PC-3 (cell line): ENCODE results near the gene DRC3. TPM values are rescaled to one million over a fixed set of nuclear protein-coding genes. Genes with fewer than 3 reads are reported as not detected.

ENCODE experiments used
- ATAC-seq: fragments of 200-7000 bp; cut with Tn5 transposase; 2 replicates; pipeline ENCODE4 v1.9.1; 2020; ENCODE audit warnings: mild to moderate bottlenecking, moderate library complexity
- BruUV-seq: library from RNA; stranded (reverse); fragments of 400-500 nt; replicated peaks from 2 replicates; lab custom pipeline; 2021; lab: Mats Ljungman, UMichigan
- CTCF ChIA-PET: fragments of 300-600 bp; sonication (Branson Sonifier 250); formaldehyde crosslinking; loops from one replicate; lab custom pipeline; 2022; ENCODE audit warnings: antibody characterized with exemption; lab: Charles Lee
- POLR2A ChIA-PET: fragments of 300-600 bp; sonication (Branson Sonifier 250); formaldehyde crosslinking; loops from one replicate; lab custom pipeline; 2022; ENCODE audit warnings: antibody characterized with exemption; ENCODE audit not compliant: unreplicated experiment; lab: Charles Lee
- DNase-seq: peaks from one replicate; pipeline ENCODE4 v3.0.0-alpha.2; 2015
- H2AFZ ChIP-seq: fragments of 300-600 bp; sonication (generic); 2 replicates; pipeline ENCODE4 v1.6.0; 2016; ENCODE audit warnings: antibody characterized with exemption, low read length
- H3F3A ChIP-seq: fragments of 300-600 bp; sonication (generic); one replicate; pipeline ENCODE4 v1.6.0; 2017; ENCODE audit warnings: antibody characterized with exemption, low read length, control low read depth, mild to moderate bottlenecking; ENCODE audit not compliant: unreplicated experiment
- H3K27ac ChIP-seq: fragments of 300-600 bp; sonication (generic); 2 replicates; pipeline ENCODE4 v1.5.1; 2016; ENCODE audit warnings: mild to moderate bottlenecking, low read length
- H3K27me3 ChIP-seq: fragments of 300-600 bp; sonication (generic); 2 replicates; pipeline ENCODE4 v1.6.1; 2016; ENCODE audit warnings: low read length, mixed read lengths
- H3K36me3 ChIP-seq: fragments of 300-600 bp; sonication (generic); 2 replicates; pipeline ENCODE4 v1.6.1; 2016; ENCODE audit warnings: low read depth, mixed run types, low read length, mixed read lengths
- H3K4me1 ChIP-seq: fragments of 300-600 bp; sonication (generic); 2 replicates; pipeline ENCODE4 v1.5.1; 2016; ENCODE audit warnings: low read length; ENCODE audit not compliant: insufficient read depth
- H3K4me2 ChIP-seq: fragments of 300-600 bp; sonication (generic); 2 replicates; pipeline ENCODE4 v1.6.0; 2016; ENCODE audit warnings: low read length
- H3K4me3 ChIP-seq: fragments of 300-600 bp; sonication (generic); 2 replicates; pipeline ENCODE4 v1.5.1; 2016; ENCODE audit warnings: mild to moderate bottlenecking, low read length, mixed read lengths
- H3K79me2 ChIP-seq: fragments of 300-600 bp; sonication (generic); 2 replicates; pipeline ENCODE4 v1.6.1; 2017; ENCODE audit warnings: low read length, mixed read lengths
- H3K9ac ChIP-seq: fragments of 300-600 bp; sonication (generic); 2 replicates; pipeline ENCODE4 v1.6.0; 2016; ENCODE audit warnings: mild to moderate bottlenecking, low read length
- H3K9me2 ChIP-seq: fragments of 300-600 bp; sonication (generic); replicated peaks from 2 replicates; pipeline ENCODE4 v1.6.1; 2016; ENCODE audit warnings: mixed run types, low read length, mixed read lengths
- H3K9me3 ChIP-seq: fragments of 300-600 bp; sonication (generic); 2 replicates; pipeline ENCODE4 v1.6.1; 2016; ENCODE audit warnings: low read length, mixed read lengths
- H4K20me1 ChIP-seq: fragments of 300-600 bp; sonication (generic); 2 replicates; pipeline ENCODE4 v1.6.1; 2016; ENCODE audit warnings: low read length, mixed read lengths
- EZH2 ChIP-seq: fragments of 300-600 bp; sonication (generic); IDR thresholded peaks from one replicate; pipeline ENCODE4 v1.6.1; 2017; ENCODE audit warnings: antibody characterized with exemption, mild to moderate bottlenecking, low read length; ENCODE audit not compliant: unreplicated experiment
- EZH2phosphoT487 ChIP-seq: fragments of 300-600 bp; sonication (generic); IDR thresholded peaks from 2 replicates; pipeline ENCODE4 v1.6.1; 2018; ENCODE audit warnings: mild to moderate bottlenecking, antibody characterized with exemption, low read length, borderline replicate concordance
- intact Hi-C: fragments of 100-400 bp; cut with micrococcal nuclease; formaldehyde crosslinking; loops from 2 replicates; pipeline ENCODE4 v1.9.0; 2023
- total RNA-seq: library from RNA; depleted of rRNA; stranded (reverse); fragments of >200 nt; gene quantifications from 2 replicates; pipeline ENCODE4 v1.2.3, GENCODE V29; 2014
- TF ChIP-seq, protein P1 (sequence below): fragments of 300-600 bp; sonication (generic); conservative IDR thresholded peaks from 2 replicates; pipeline ENCODE4 v1.5.1; 2017; ENCODE audit warnings: antibody characterized with exemption, low read depth, mild to moderate bottlenecking, low read length

Gene DRC3
- total RNA-seq, 1 experiment from 2014 or later: 1.9 TPM

DNA sequence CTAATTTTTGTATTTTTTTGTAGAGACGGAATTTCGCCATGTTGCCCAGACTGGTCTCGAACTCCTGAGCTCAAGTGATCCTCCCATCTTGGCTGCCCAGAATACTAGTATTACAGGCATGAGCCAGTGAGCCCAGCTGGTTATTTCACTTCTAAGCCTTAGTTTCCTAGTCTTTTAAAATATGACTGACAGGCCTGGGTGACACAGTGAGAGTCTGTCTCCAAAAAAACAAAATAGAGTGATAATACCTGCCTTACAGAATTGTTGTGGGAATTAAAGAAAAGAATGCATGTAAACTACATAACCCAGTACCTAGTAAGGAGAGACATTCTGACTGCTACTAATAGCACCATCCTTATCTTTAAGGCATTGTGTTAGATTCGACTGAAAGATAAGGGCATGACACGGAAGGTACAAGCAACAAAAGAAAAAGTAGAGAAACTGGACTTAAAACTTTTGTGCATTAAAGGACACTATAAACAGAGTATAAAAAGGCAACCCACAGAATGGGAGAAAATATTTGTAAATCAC lies 12.1 kb upstream of the DRC3 start:
- ATAC-seq: no peak
- no peaks in the 10 kb centered on the region for H4K20me1 ChIP-seq
- H3K9me2 ChIP-seq: no peaks in the 10 kb centered on the region
- no peak overlapping the region for H2AFZ ChIP-seq
- 0 out of 2 replicates have a peak overlapping the region, but pooled peaks have one; percentile 78 for H3K4me2 ChIP-seq
- no peaks in the 10 kb centered on the region for H3K27me3 ChIP-seq
- no peak overlapping the region for H3K4me3 ChIP-seq
- intact Hi-C loops: no loop called here
- peaks cover 41% of the 10 kb centered on the region for H3K4me1 ChIP-seq
- no TSS peak for BruUV-seq
- peaks cover 86% of the 10 kb centered on the region for H3K79me2 ChIP-seq
- peaks cover 7% of the 10 kb centered on the region for H3F3A ChIP-seq
- TF ChIP-seq EZH2phosphoT487 (no peak), EZH2 (no peak)
- TF ChIP-seq, protein P1, sequence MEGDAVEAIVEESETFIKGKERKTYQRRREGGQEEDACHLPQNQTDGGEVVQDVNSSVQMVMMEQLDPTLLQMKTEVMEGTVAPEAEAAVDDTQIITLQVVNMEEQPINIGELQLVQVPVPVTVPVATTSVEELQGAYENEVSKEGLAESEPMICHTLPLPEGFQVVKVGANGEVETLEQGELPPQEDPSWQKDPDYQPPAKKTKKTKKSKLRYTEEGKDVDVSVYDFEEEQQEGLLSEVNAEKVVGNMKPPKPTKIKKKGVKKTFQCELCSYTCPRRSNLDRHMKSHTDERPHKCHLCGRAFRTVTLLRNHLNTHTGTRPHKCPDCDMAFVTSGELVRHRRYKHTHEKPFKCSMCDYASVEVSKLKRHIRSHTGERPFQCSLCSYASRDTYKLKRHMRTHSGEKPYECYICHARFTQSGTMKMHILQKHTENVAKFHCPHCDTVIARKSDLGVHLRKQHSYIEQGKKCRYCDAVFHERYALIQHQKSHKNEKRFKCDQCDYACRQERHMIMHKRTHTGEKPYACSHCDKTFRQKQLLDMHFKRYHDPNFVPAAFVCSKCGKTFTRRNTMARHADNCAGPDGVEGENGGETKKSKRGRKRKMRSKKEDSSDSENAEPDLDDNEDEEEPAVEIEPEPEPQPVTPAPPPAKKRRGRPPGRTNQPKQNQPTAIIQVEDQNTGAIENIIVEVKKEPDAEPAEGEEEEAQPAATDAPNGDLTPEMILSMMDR: no peak
- no peaks in the 10 kb centered on the region for H3K9me3 ChIP-seq
- POLR2A ChIA-PET: no interaction called here
- CTCF ChIA-PET: no interaction called here
- H3K36me3 ChIP-seq: 0 out of 2 replicates have a peak, but pooled peaks cover 3% of the 10 kb centered on the region
- H3K9ac ChIP-seq: no peak overlapping the region
- DNase-seq: no peak
- H3K27ac ChIP-seq: peak overlapping the region; percentile 97

DNA sequence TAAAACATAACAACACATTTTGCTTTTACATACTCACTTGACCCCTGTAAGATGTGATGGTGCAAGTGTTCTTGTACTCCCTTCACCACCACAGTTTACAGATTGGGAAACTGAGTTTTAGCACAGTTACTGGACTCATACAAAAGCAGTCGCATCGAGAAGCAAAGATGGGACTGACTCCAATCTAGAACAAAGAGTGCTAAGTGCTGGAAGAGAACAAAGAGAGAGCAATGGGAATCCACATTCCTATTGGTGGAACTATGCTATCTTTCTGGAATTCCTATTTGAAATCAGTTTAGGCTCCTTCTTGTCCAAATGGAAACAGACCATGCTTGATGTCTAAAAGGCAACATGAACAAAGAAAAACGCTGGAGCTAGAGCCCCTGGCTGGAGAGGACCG lies 9.6 kb upstream of the DRC3 start:
- no TSS peak for BruUV-seq
- no peak overlapping the region for H3K27ac ChIP-seq
- H3K4me1 ChIP-seq: peaks cover 27% of the 10 kb centered on the region
- POLR2A ChIA-PET: no interaction called here
- DNase-seq (no peak), ATAC-seq (no peak)
- H3K4me2 ChIP-seq: no peak overlapping the region
- CTCF ChIA-PET: no interaction called here
- H3K9ac ChIP-seq: no peak overlapping the region
- intact Hi-C loops: no loop called here
- H3K9me3 ChIP-seq: no peaks in the 10 kb centered on the region
- no peaks in the 10 kb centered on the region for H3K9me2 ChIP-seq
- peaks cover 93% of the 10 kb centered on the region for H3K79me2 ChIP-seq
- peaks cover 2% of the 10 kb centered on the region for H3F3A ChIP-seq
- 0 out of 2 replicates have a peak, but pooled peaks cover 3% of the 10 kb centered on the region for H3K36me3 ChIP-seq
- no peak overlapping the region for H3K4me3 ChIP-seq
- H4K20me1 ChIP-seq: no peaks in the 10 kb centered on the region
- no peak overlapping the region for H2AFZ ChIP-seq
- no peaks in the 10 kb centered on the region for H3K27me3 ChIP-seq
- no peak for TF ChIP-seq EZH2
- TF ChIP-seq, protein P1: no peak
- no peak for TF ChIP-seq EZH2phosphoT487

DNA sequence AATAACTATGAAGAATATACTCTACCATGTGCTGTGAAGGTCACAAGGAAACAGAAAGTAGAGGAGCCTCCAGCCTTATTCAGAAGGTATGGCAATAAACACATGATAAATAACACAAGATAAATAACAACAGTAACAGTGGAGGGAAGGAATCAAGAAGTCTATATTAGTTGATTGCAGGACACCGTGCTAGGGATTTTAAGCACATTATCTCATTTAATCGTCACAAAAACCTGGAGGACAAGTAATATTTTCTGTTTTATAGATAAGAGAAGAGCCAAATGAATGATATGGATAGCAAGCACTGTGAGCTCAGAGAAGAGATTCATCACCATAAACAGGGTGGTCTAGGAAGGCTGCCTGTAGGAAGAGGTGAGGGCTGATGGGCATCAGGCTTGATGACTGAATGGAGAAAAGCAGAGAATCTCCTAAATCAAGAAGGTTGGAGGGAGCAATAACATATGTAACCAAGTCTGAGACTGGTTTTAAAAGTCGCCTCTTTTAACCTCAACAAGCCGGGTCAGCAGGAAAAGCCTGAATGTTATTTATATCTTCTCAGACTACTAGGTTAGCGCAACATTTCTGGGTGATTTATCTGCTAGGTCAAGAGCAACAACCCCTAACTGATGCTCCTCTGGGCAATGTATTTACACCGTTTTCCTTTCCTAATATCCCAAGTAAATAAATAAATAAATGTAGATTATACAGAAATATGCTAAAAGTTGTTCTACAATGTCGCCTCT lies 8.8 kb upstream of the DRC3 start:
- ChIA-PET POLR2A (no interaction called here), CTCF (no interaction called here)
- no peaks in the 10 kb centered on the region for H3F3A ChIP-seq
- no peak overlapping the region for H2AFZ ChIP-seq
- H3K36me3 ChIP-seq: 0 out of 2 replicates have a peak, but pooled peaks cover 3% of the 10 kb centered on the region
- peaks cover 21% of the 10 kb centered on the region for H3K4me1 ChIP-seq
- H3K4me2 ChIP-seq: no peak overlapping the region
- no peak for ATAC-seq
- H3K9ac ChIP-seq: no peak overlapping the region
- no peak for DNase-seq
- no peak overlapping the region for H3K4me3 ChIP-seq
- no peaks in the 10 kb centered on the region for H3K9me2 ChIP-seq
- intact Hi-C loops: no loop called here
- no peaks in the 10 kb centered on the region for H3K27me3 ChIP-seq
- no peak overlapping the region for H3K27ac ChIP-seq
- H3K9me3 ChIP-seq: no peaks in the 10 kb centered on the region
- peaks cover 98% of the 10 kb centered on the region for H3K79me2 ChIP-seq
- no peaks in the 10 kb centered on the region for H4K20me1 ChIP-seq
- no TSS peak for BruUV-seq
- TF ChIP-seq EZH2phosphoT487: no peak
- TF ChIP-seq EZH2: no peak
- TF ChIP-seq, protein P1: no peak
